GM18909 (cell line): ENCODE measurements around the gene RAP1A.
"Not testable (repeated sequence)": the region's sequence is repeated elsewhere in the genome, so short reads cannot be mapped to it uniquely, and the experiment has no call there.

Experiments
- ATAC-seq: cut with Tn5 transposase; IDR thresholded peaks from one replicate; pipeline ENCODE4 v1.9.1; 2021; ENCODE audit warnings: mild to moderate bottlenecking; ENCODE audit not compliant: unreplicated experiment, poor library complexity

Gene RAP1A

DNA sequence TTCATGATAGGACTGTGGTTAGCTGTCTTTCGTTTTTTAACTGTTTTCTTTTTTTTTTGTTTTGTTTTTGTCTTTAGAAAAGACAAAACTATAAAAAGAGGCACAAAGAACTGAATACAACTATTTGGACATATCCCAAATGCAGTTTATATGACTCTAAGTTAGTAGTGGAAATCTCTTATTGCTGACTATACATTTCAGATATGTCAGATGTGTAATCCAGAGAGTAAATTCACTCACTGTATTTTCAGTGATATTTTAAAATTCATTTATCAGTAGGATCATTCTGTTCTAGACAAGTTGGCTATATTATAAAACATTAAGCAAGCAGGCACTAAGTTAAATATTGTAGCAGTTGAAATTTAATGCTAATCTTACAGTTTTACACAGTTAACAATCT lies 5.7 kb downstream of the RAP1A start:
- ATAC-seq: no peak

- ATAC-seq: no peak
These were observed 8.6 kb downstream of the RAP1A start for GRCh38 chr1:111628153-111628552.

DNA sequence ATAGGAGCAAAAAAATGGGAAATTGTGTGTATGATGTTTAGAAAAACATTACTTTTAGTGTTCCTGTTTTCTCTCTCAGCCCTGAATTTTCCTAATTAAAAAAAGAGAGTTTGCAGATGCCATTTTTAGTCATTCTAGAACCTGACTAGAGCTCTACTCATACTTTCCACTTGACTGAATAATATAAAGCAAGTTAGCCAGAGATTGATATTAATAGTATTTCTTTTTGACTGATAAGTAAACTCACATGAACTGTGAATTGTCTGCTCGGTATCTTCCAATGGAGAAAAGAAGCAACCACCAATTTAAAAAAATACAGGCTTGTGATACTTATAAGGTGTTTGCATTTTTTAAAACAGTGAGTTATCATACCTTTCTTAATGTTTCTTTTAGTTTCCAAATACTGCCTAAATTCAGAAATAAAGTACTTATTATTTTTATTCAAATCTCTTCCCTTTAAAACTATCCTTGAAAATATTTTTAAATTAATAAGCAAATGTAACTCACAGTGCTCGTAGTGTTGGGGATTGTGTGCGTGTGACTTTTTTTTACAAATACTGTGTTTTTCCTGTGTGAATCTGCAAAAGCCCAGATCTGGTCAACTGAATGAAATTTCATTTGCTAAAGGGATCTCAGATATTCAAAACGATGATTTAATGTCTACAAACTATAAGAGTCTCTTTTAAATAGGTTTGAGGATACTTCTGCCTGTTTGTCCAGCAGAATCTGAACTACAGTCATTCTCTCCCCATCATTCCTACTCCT lies 9.8 kb downstream of the RAP1A start:
- no peak for ATAC-seq

DNA sequence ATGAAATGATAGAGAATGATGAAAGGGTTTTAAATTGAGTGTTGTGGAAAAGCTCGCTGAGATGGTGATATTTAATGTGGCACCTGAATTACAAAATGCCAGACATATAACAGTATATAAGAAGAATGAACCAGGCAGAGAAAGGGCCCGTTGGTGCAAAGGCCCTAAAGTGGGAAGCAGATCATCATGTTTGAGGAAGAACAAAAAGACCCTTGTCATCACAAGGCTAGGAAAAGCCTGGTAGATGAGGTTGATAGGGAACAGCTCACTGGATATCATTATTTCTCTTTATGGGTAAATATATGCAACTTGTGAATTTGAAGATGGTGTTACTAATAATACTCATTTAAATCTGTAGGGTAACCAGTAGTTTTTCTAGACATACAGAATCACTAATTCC lies 11.0 kb downstream of the RAP1A start:
- ATAC-seq: no peak

DNA sequence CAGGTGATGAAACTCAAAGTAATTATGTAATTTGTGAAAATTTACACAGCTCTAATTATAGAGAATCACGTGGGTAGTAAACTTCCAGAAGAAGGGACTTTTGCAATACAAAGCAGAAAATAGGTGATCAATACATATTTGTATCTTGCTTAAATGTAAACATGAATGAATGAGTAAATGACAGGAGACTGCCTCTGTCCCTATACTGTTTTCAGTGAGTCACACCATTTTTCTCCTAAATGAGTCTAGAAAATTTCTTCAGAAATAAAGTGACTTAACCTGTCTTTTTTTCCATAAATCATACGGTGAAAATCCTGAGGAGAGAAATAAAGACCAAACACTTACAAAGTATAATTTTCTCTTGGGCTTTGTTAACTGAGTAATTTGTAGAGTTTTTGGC lies 11.9 kb downstream of the RAP1A start:
- ATAC-seq: no peak

GRCh38 chr1:111632771-111633170 lies 13.2 kb downstream of the RAP1A start:
- ATAC-seq: not testable (repeated sequence)

DNA sequence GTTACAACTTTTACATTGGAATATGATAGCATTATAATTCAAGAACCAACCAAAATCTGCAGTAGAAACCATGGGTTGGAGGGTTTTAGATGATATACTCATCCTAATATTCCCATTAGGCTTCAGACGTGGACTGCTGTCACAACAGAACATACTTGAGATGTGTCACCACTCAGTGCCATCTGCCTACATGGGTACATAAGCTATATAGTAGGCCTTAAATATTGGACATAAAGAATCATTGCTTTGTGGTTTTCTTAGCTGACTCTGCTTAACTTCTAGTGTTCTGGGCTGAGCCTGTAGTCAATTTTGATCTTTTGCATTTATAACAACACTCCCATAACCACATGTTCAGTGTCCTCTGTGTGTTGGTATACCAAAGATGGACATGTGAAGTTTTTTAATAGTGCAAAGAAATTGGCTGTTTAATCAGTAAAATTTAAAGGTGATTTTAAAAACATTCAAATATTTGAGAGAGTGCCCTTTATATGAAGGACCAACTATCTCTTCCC lies 14.2 kb downstream of the RAP1A start:
- no peak for ATAC-seq

DNA sequence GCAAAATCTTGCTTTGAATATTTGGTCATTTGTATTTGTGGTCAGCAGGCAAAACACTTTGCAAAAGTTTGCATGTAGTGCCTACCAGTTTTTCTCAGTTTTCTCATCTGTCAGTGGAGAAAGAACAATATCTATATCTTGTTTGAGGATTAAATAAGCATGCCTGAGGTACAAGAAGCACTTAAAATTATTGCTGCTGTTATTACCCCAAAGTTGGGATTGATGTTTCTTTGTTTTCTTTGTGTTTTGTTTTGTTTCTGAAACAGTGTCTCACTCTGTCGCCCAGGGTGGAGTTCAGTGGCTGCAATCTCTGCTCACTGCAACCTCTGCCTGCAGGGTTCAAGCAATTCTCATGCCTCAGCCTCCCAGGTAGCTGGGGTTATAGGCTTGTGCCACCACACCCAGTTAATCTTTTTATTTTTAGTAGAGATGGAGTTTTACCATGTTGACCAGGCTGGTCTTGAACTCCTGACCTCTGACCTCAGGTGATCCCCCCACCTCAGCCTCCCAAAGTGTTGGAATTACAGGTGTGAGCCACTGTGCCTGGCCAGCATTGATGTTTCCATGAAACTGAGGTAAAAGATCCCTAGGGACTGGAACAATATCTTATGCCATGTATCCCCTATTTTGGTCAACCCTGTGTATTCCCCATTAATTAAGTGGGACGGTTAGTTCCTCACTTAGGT lies 15.9 kb downstream of the RAP1A start:
- no peak for ATAC-seq

GRCh38 chr1:111638320-111638719 lies 18.7 kb downstream of the RAP1A start:
- no peak for ATAC-seq

- no peak for ATAC-seq
These were observed 20.1 kb downstream of the RAP1A start for GRCh38 chr1:111639602-111640198.

GRCh38 chr1:111643097-111643496 lies 23.5 kb downstream of the RAP1A start:
- ATAC-seq: no peak

DNA sequence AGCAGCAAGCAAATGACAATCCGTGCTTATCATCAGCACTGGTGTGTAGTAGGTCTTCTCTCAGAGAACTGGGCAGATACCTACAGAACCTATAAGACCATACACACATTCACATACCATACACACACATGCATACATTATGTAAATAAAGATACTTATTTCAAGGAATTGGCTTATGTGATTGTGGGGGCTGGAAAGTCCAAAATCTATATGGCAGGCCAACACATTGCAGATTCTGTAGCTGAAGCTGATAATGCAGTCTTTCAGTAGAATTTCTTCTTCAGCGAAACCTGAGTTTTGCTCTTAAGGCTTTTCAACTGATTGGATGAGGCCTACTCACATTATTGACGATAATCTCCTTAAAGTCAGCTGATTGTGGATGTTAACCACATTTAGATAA lies 24.1 kb downstream of the RAP1A start:
- no peak for ATAC-seq

- ATAC-seq: no peak
These were observed 24.9 kb downstream of the RAP1A start for GRCh38 chr1:111644506-111644905.

GRCh38 chr1:111647736-111648135 lies 28.1 kb downstream of the RAP1A start:
- no peak for ATAC-seq

GRCh38 chr1:111648806-111649205 lies 29.2 kb downstream of the RAP1A start:
- no peak for ATAC-seq

DNA sequence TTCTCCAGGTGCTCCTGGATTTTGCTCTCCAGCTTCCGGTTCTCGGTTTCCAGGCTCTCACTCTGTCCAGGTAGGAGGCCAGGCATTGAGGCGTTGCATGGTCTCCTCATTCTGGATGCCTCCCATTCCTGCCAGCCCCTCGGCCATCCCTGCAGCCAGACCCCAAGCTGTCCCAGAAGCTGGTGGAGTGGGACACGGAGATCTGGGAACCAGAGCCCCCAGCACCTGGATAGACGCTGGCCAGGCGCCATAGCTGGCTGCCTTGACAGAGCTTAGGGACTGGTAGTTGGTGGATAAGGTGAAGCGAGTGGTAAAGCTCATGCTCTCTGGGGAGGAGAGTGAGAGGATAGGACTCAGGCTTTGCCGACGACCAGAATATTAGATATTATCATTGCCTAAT lies 29.6 kb downstream of the RAP1A start:
- ATAC-seq: no peak

- ATAC-seq: no peak
These were observed 30.1 kb downstream of the RAP1A start for GRCh38 chr1:111649648-111650047.

DNA sequence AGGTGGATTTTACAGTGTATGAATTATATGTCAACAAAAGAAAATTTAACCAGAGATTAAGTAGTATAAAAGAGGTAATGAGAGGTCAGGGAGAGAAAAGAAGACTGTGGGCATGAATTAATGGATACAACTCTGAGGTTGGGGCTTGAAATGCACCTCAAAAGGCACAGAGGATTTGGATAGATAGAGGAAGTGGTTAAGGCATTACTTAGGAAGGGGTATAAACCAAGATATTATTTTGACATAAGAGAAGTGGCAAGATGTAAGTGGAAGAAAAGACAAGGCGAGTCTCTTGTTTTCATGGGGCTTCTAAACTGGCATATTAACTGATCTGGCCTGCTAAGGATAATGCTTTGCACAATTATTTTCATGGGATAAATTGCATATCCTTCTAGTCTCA lies 34.1 kb downstream of the RAP1A start:
- ATAC-seq: no peak

DNA sequence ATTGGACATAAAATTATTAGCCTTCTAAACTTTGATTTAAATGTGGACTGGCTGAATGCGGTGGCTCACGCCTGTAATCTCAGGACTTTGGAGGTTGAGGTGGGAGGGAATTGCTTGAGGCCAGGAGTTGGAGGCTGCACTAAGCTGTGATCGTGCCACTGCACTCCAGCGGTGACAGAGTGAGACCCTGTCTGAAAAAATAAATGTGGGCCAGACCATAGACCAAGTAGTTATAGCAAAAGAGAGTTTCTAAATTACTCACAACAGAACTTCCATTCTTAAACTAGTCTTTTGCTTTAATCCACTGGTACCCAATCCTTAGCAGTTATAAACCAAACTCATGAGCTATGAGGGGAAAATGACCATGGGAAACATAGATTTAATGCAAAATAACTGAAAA lies 35.2 kb downstream of the RAP1A start:
- ATAC-seq: peak; percentile 77

- no peak for ATAC-seq
These were observed 36.8 kb downstream of the RAP1A start for GRCh38 chr1:111656086-111657017.
